WTC11 (cell line): Measurements from ENCODE around the gene CROCC2.

Experiments
- ESRRA ChIP-seq: sonication (generic); formaldehyde crosslinking; IDR thresholded peaks from 2 replicates; pipeline ENCODE4 v1.8.1; 2022; ENCODE audit warnings: mild to moderate bottlenecking, missing genetic modification reagents, borderline replicate concordance
- JUN ChIP-seq: sonication (generic); formaldehyde crosslinking; IDR thresholded peaks from 2 replicates; pipeline ENCODE4 v1.8.0; 2023; ENCODE audit warnings: mild to moderate bottlenecking, missing genetic modification reagents
- NFYB ChIP-seq: sonication (generic); formaldehyde crosslinking; conservative IDR thresholded peaks from 2 replicates; pipeline ENCODE4 v1.8.0; 2022; ENCODE audit warnings: low read depth, missing genetic modification reagents
- RELA ChIP-seq: sonication (generic); formaldehyde crosslinking; IDR thresholded peaks from 2 replicates; pipeline ENCODE4 v1.8.1; 2022; ENCODE audit warnings: missing genetic modification reagents, mild to moderate bottlenecking, borderline replicate concordance
- SP1 ChIP-seq: sonication (generic); formaldehyde crosslinking; conservative IDR thresholded peaks from 2 replicates; pipeline ENCODE4 v1.8.1; 2022; ENCODE audit warnings: missing genetic modification reagents
- ZNF121 ChIP-seq: sonication (generic); formaldehyde crosslinking; IDR thresholded peaks from 2 replicates; pipeline ENCODE4 v1.8.0; 2023; ENCODE audit warnings: missing genetic modification reagents
- ZNF416 ChIP-seq: fragments of 250-450 bp; sonication (Bioruptor Pico); IDR thresholded peaks from 2 replicates; pipeline ENCODE4 v1.9.0; 2021; ENCODE audit warnings: mild to moderate bottlenecking, inconsistent platforms
- TF ChIP-seq, protein P1 (sequence below): sonication (generic); formaldehyde crosslinking; IDR thresholded peaks from 2 replicates; pipeline ENCODE4 v1.8.0; 2022; ENCODE audit warnings: mild to moderate bottlenecking, missing genetic modification reagents
- TF ChIP-seq, protein P2 (sequence below): fragments of 200-600 bp; IDR thresholded peaks from 2 replicates; pipeline ENCODE4 v1.8.0; 2022; ENCODE audit warnings: antibody characterized with exemption
- TF ChIP-seq, protein P3 (sequence below): fragments of 250-450 bp; sonication (Bioruptor Pico); IDR thresholded peaks from 2 replicates; pipeline ENCODE4 v1.9.0; 2021; ENCODE audit warnings: mild to moderate bottlenecking
- TF ChIP-seq, protein P4 (sequence below): fragments of 250-450 bp; sonication (Bioruptor Pico); IDR thresholded peaks from 2 replicates; pipeline ENCODE4 v1.9.0; 2021; ENCODE audit warnings: mild to moderate bottlenecking

DNA sequence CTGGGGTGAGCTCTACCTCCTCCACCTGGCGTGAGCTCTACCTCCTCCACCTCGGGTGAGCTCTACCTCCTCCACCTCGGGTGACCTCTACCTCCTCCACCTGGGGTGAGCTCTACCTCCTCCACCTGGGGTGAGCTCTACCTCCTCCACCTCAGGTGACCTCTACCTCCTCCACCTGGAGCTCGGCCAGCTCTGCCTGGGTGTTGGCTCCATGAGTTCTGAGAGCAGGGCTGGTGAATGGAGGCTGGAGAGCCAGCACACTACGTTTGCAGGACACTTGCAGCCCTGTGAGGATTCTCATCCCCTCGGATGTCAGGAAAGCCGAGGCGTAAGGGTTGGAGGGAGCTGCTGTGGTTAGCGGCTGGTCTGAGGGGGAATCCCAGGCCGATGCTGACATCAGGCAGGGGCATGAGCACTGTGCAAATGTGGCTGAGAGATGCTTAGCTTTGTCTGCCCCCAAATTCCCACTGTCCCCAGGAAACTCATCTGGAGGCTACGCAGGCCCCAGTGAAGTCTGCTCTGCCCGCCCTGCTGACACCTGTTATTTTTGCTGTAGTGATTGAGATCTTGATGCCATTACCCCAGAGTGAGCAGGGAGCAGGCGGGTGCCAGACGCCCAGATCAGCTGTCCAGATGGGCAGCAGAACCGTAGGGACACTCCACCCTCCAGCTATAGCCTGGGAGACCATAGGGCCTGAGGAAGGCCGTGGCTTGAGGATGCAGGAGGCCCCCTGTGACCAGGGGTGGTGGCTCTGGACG lies 3.3 kb downstream of the CROCC2 start:
- TF ChIP-seq, protein P1, sequence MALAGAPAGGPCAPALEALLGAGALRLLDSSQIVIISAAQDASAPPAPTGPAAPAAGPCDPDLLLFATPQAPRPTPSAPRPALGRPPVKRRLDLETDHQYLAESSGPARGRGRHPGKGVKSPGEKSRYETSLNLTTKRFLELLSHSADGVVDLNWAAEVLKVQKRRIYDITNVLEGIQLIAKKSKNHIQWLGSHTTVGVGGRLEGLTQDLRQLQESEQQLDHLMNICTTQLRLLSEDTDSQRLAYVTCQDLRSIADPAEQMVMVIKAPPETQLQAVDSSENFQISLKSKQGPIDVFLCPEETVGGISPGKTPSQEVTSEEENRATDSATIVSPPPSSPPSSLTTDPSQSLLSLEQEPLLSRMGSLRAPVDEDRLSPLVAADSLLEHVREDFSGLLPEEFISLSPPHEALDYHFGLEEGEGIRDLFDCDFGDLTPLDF (CRISPR knock-in tag) = no peak
- no peak for TF ChIP-seq ZNF416 (CRISPR knock-in tag)
- TF ChIP-seq ZNF121 (CRISPR knock-in tag) = no peak
- TF ChIP-seq, protein P2, sequence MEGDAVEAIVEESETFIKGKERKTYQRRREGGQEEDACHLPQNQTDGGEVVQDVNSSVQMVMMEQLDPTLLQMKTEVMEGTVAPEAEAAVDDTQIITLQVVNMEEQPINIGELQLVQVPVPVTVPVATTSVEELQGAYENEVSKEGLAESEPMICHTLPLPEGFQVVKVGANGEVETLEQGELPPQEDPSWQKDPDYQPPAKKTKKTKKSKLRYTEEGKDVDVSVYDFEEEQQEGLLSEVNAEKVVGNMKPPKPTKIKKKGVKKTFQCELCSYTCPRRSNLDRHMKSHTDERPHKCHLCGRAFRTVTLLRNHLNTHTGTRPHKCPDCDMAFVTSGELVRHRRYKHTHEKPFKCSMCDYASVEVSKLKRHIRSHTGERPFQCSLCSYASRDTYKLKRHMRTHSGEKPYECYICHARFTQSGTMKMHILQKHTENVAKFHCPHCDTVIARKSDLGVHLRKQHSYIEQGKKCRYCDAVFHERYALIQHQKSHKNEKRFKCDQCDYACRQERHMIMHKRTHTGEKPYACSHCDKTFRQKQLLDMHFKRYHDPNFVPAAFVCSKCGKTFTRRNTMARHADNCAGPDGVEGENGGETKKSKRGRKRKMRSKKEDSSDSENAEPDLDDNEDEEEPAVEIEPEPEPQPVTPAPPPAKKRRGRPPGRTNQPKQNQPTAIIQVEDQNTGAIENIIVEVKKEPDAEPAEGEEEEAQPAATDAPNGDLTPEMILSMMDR = no peak
- no peak for TF ChIP-seq ESRRA (CRISPR knock-in tag)
- TF ChIP-seq JUN (CRISPR knock-in tag) = no peak
- no peak for TF ChIP-seq NFYB (CRISPR knock-in tag)
- no peak for TF ChIP-seq RELA (CRISPR knock-in tag)
- no peak for TF ChIP-seq SP1 (CRISPR knock-in tag)
- TF ChIP-seq, protein P3, sequence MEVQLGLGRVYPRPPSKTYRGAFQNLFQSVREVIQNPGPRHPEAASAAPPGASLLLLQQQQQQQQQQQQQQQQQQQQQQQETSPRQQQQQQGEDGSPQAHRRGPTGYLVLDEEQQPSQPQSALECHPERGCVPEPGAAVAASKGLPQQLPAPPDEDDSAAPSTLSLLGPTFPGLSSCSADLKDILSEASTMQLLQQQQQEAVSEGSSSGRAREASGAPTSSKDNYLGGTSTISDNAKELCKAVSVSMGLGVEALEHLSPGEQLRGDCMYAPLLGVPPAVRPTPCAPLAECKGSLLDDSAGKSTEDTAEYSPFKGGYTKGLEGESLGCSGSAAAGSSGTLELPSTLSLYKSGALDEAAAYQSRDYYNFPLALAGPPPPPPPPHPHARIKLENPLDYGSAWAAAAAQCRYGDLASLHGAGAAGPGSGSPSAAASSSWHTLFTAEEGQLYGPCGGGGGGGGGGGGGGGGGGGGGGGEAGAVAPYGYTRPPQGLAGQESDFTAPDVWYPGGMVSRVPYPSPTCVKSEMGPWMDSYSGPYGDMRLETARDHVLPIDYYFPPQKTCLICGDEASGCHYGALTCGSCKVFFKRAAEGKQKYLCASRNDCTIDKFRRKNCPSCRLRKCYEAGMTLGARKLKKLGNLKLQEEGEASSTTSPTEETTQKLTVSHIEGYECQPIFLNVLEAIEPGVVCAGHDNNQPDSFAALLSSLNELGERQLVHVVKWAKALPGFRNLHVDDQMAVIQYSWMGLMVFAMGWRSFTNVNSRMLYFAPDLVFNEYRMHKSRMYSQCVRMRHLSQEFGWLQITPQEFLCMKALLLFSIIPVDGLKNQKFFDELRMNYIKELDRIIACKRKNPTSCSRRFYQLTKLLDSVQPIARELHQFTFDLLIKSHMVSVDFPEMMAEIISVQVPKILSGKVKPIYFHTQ = no peak
- TF ChIP-seq, protein P4, sequence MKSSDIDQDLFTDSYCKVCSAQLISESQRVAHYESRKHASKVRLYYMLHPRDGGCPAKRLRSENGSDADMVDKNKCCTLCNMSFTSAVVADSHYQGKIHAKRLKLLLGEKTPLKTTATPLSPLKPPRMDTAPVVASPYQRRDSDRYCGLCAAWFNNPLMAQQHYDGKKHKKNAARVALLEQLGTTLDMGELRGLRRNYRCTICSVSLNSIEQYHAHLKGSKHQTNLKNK = no peak
